Germinal center (tissue), 1 donor: ENCODE measurements around the gene NOL4L.
"Not testable (repeated sequence)": the region's sequence is repeated elsewhere in the genome, so short reads cannot be mapped to it uniquely, and the experiment has no call there.

Source experiments
- DNase-seq: peaks from one replicate; pipeline ENCODE4 v3.0.0; 2012; ENCODE audit warnings: mixed read lengths, low spot score

Gene NOL4L

GRCh38 chr20:32507998-32508774 lies 76.9 kb downstream of the NOL4L start:
- no peak for DNase-seq

- no peak for DNase-seq
Observed at GRCh38 chr20:32506721-32507120, 78.4 kb downstream of the NOL4L start.

GRCh38 chr20:32505723-32506473 lies 79.2 kb downstream of the NOL4L start:
- no peak for DNase-seq

GRCh38 chr20:32501709-32502108 lies 83.4 kb downstream of the NOL4L start:
- no peak for DNase-seq

GRCh38 chr20:32497589-32498224 lies 87.4 kb downstream of the NOL4L start:
- DNase-seq, result no peak

GRCh38 chr20:32496811-32497533 lies 88.2 kb downstream of the NOL4L start:
- DNase-seq, result no peak

- no peak for DNase-seq
Observed at GRCh38 chr20:32495949-32496348, 89.2 kb downstream of the NOL4L start.

GRCh38 chr20:32495217-32495565 lies 89.9 kb downstream of the NOL4L start:
- DNase-seq, result no peak

GRCh38 chr20:32494483-32495216 lies 90.5 kb downstream of the NOL4L start:
- no peak for DNase-seq

GRCh38 chr20:32493356-32493755 lies 91.8 kb downstream of the NOL4L start:
- DNase-seq, result no peak

GRCh38 chr20:32491764-32492151 lies 93.4 kb downstream of the NOL4L start:
- not testable (repeated sequence) for DNase-seq

GRCh38 chr20:32490942-32491763 lies 94.0 kb downstream of the NOL4L start:
- DNase-seq, result no peak

- DNase-seq, result no peak
Observed at GRCh38 chr20:32488066-32488838, 96.9 kb downstream of the NOL4L start.

- DNase-seq, result no peak
Observed at GRCh38 chr20:32487381-32487780, 97.8 kb downstream of the NOL4L start.

GRCh38 chr20:32485770-32486478 lies 99.2 kb downstream of the NOL4L start:
- DNase-seq, result no peak

- DNase-seq, result peak; percentile 66
Observed at GRCh38 chr20:32484958-32485769, 100.0 kb downstream of the NOL4L start.

GRCh38 chr20:32484225-32484957 lies 100.7 kb downstream of the NOL4L start:
- no peak for DNase-seq
